ENCODE measurements around the gene PDXK.

PDXK gene

DNA sequence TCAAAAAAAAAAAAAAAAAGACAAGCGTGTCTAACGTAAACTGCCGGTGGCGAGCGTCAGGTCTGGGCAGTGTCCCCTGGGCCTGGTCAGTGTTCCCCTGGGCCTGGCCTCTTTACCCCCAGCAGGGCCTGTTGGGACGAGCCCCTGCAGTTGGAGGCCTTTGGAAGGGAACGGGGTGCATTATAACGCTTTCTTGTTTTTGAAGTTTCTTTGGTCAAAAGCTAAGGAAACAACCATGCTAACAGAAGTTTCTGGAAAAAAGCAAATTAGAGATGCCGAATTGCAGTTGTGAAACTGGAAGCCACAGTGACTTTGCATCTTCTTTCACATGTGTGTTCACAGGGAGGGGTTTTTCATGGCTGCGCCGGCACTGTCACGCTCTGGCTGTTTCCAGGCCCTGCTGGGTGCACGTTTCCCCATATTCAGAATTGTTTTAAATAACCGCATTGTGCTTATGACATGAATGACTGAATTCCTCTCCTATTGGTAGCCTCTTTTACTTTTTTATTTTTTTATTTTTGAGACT lies 86.4 kb downstream of the PDXK start:
- DNase-seq (ENCODE audit: low spot score), result no peak

DNA sequence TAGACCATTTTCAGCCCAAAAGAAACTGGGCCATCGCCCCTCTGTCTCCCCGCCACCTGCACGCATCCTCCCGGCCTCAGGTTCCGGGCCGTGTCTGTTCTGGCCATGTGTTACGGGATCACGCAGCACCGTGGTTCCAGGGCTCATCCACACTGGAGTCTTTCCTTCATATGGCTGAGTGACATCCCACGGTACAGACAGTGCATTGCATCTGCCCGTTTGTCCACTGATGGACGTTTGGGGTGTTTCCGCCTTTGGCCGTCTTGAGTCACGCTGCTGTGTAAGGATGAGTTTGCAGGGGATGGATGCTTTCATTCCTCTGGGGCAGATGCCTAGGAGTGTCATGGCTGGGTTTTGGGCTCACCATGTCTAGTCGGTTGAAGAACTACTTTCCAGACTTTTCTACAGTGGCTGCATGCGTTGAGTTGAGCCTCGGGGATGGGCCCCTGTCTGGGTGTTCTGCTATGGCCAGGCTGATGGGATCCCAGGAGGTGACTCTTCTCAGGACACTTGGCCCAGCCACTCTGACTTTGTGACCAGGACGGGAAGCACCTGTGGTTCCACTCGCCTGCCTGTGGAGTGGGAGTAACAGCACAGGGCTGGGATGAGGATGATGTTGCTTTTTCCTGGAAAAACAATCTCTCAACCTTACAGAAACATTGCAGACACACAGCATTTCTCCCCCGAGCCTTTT lies 87.2 kb downstream of the PDXK start:
- DNase-seq (ENCODE audit: low spot score), result no peak

DNA sequence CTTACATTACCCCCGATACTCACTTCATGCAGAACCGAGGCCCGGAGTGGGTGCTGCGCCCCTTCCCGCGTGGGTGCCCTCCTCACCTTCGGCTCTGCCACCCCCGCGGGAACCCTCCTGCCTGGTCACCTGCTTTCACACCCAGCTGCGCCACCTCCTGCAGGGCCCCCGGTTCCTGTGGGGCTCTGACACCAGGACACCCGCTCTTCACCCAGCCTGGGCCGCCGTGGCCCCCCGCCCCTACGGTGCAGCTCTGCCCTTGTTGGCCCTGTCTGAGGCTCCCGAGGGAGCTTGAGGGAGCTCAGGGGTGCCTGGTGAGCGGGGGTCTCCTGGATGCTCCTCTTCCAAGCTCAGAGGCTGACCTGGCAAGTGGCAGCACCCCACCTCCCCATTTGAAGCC lies 89.4 kb downstream of the PDXK start:
- no peak for DNase-seq (ENCODE audit: low spot score)

DNA sequence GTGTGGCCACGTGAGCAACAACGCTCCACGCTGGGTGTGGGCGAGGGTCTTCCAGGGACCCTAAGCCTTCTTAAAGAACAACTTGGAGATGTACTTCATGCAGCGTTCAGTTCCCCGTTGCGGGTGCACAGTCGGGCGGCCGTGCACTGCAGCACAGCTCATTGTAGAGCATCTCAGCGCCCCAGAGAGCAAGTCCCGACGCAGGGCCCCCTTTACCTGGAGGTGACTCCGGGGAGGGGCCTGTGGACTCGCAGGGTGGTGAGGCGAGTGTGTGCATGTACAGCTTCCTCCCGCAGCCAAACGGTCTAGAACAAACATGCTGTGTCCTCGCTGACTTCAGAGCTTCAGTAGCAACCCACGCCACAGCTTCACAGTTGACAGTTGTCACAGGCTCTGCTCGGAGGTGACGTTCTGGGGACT lies 89.9 kb downstream of the PDXK start:
- no peak for DNase-seq (ENCODE audit: low spot score)

DNA sequence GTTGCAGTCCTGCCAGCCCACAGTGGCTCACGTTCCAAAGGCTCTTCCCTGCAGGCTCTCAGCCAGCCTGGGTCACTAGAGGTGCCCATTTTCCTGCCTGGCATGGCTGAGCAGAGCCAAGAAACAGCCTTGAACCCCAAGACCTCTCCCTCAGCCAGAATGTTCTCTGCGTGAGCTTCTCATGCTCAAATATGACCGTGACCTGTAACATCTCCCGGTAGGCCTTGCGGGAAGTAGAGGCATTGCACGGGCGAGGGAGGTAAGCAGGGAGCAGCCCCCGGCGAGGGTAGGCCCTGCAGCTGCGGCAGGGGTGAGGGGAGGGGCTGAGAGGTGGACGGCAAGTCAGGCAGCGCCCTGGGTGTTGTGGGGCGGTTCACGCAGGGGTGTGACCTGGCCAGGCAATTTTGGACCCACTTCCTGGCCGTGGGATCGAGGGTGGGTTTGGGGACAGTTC lies 90.4 kb downstream of the PDXK start:
- no peak for DNase-seq (ENCODE audit: low spot score)

DNA sequence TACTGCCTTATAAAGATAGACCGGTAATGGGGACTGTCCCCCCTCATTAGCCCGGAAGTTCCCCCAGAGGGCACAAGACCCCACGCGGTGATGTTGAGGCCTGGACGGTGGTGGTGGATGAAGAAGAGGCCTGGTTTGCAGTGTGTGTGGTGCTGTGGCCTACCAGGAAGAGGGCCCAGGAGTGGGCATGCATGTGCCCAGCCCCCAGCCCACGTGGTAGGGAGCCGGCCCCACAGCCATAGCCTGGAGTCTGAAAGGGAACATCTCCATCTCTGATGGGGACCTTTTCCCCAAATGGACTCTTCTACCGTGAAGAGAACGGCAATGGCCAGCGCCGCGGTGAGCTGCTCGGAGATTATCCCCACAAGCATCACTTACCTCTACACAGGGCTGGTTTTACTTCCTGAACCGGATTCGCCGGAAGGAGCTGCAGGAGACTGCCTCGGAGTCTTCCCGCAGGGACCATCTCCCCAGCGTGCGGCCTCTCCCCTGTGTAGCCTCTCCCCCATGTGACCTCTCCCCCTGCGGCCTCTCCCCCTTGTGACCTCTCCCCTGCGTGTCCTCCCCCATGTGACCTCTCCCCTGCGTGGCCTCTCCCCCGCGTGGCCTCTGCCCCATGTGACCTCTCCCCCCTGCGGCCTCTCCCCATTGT lies 91.0 kb downstream of the PDXK start:
- DNase-seq (ENCODE audit: low spot score), result no peak

DNA sequence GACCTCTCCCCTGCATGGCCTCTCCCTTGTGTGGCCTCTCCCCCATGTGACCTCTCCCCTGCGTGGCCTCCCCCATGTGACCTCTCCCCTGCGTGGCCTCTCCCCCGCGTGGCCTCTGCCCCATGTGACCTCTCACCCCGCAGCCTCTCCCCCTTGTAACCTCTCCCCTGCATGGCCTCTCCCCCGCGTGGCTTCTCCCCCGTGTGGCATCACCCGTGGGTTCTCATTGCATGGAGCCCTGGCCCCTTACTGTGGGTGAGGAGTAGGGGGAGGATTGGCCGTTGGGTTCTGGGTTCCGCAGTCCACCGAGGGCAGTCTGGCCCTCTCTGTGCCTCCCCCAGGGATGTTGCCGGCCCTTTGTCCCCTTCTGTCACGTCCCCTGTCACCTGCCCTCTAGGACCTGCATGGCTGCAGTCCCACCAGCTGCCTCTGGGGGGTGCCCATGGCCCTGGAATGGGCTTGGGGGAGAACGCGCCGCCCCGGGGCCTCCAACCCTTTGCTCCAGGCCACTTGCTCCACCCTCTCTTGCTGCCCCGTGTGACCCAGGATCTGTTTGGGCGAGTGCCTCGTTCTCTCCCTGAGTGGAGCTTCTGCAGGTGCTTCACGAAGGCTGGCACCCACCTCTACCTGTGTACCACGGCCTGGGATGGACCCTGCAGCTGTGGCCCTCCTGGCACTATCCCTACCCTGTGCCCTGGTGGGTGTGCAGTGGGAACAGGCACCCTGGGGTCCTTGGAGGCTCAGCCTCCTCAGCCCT lies 91.8 kb downstream of the PDXK start:
- DNase-seq (ENCODE audit: low spot score), result peak; percentile 78

DNA sequence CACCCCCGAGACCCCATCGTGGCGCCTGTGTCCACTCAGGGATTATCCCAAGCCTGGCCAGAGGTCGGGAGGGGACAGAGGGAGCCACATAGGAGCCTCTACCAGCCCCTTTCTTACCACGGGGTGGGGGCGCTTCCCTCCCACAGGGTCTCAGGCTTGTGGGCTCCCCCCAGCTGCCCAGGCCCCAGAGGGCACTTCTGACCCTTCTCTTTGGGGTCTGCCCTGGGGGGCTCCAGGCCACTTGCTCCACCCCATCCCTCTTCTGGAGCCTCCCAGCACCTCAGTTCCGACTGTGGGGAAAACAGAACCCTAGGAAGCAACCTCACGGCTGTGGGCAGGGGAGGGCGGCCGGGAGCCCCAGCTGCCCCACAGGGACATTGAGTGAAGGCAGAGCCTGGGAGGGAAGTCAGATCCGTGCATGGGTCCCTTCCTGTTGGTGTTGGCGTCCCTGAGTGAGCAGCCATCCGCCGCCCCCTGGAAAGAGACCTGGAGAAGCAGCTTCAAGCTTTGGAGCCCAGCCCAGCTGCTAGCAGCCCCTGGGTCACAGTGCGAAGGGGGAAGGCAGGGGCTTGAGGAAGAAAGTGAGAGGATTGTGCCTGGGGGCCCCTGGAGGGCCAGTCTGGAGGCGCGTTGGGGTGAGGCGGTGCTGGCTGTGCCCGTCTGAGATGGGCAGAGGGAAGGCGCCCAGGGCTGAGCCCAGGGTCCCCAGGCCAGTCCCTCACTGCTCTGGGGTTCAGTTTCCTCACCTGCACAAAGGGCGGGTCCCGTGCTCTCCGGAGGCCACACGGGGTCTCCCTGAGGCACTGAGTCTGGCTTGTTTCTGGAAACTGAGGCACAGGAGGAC lies 92.6 kb downstream of the PDXK start:
- no peak for DNase-seq (ENCODE audit: low spot score)

Measured in CD4-positive, alpha-beta T cell treated with Interleukin-6 at 100 ng/mL for 8 hours (primary cell).